ENCODE data around the gene GLDN. TPM values are rescaled to one million over a fixed set of nuclear protein-coding genes. Genes with fewer than 3 reads are reported as not detected.

GLDN gene
- total RNA-seq (2021) = 0.77 and 1.3 TPM in 2 replicates
- long read RNA-seq, partial matches to known transcripts = 0 of 1 reads
- long read RNA-seq, other reads (novel, unspliced or antisense) = 1 of 1 reads

GRCh38 chr15:51341366-51342226 lies at the start of gene GLDN:
GLDN (plus strand) TSS chr15:51341655; CDS start chr15:51341685, 30 bp downstream.
- H3K27me3 Mint-ChIP-seq (ENCODE audit: low read depth) = peaks cover 71% of the 10 kb centered on the region

More at GRCh38 chr15:51341366-51342226, at the start of gene GLDN:
- H2AK5ac ChIP-seq (ENCODE audit: insufficient read length, low read length) = no peak within 1 kb of the TSS
- H4K5ac ChIP-seq (ENCODE audit: insufficient read length, low read depth, low read length) = no peak within 1 kb of the TSS
- no peak within 1 kb of the TSS for H2BK120ac ChIP-seq (ENCODE audit: low read depth, low read length, poor library complexity, severe bottlenecking)
- no peak for TF ChIP-seq CTCF (conservative IDR thresholded peaks at IDR 0.05)
- Mint-ChIP-seq H3K9me3 (peaks cover 0 to 3% of the 10 kb centered on the region in 2 experiments; a peak in 1 of 5 replicates), H3K36me3 (ENCODE audit: insufficient read depth in 1 of 3, low read depth in 3 of 3) (no peaks in the 10 kb centered on the region; a peak in 1 of 7 replicates), H3K4me1 (peaks cover 5% of the 10 kb centered on the region in 2 experiments; a peak in 3 of 4 replicates), H3K27ac (no peak within 1 kb of the TSS), H3K4me3 (peak within 1 kb of the TSS; percentile 55 to 80)
- H2AFZ ChIP-seq (ENCODE audit: low read length) = no peak within 1 kb of the TSS
- H3K27ac ChIP-seq (ENCODE audit: insufficient read length, low read depth, low read length) = no peak within 1 kb of the TSS
- no peaks in the 10 kb centered on the region for H4K20me1 ChIP-seq (ENCODE audit: control insufficient read depth, insufficient read depth, insufficient read length)
- DNase-seq = peak; percentile 52
- H4K91ac ChIP-seq (ENCODE audit: insufficient read length, low read depth, low read length) = no peak within 1 kb of the TSS
- no peak within 1 kb of the TSS; the same call in 1 of the 2 replicates for H3K14ac ChIP-seq (ENCODE audit: insufficient read depth, low read length)
- H3K79me1 ChIP-seq (ENCODE audit: insufficient read depth, low read depth, low read length, poor library complexity, severe bottlenecking) = no peaks in the 10 kb centered on the region
- H3K23me2 ChIP-seq (ENCODE audit: insufficient read length, low read depth, low read length, poor library complexity, severe bottlenecking) = peaks cover 8% of the 10 kb centered on the region
- 0 out of 2 replicates have a peak within 1 kb of the TSS, but pooled peaks have one; percentile 37 for H2BK15ac ChIP-seq (ENCODE audit: low read depth, low read length)
- no CpG with 5 or more reads among the region's 76 CpGs for WGBS (ENCODE audit: extremely low coverage, insufficient read length, low lambda C conversion rate)
- no peak within 1 kb of the TSS for H2BK12ac ChIP-seq (ENCODE audit: insufficient read length, low read depth, low read length)
- H3K4me2 ChIP-seq (ENCODE audit: insufficient read depth, insufficient read length, low read length) = peak within 1 kb of the TSS; percentile 50
- no peak within 1 kb of the TSS for H4K8ac ChIP-seq (replicated peaks; ENCODE audit: insufficient read length, low read depth, low read length)
- H3K4ac ChIP-seq (ENCODE audit: low read depth, low read length) = no peak within 1 kb of the TSS
- no peaks in the 10 kb centered on the region for H3K9me3 ChIP-seq (ENCODE audit: control insufficient read depth, low read depth, low read length)
- H3K4me1 ChIP-seq (ENCODE audit: insufficient read depth, low read length) = no peaks in the 10 kb centered on the region
- no peak within 1 kb of the TSS for H2BK20ac ChIP-seq (ENCODE audit: low read depth, low read length, poor library complexity, severe bottlenecking)
- no peak within 1 kb of the TSS for H3K18ac ChIP-seq (ENCODE audit: insufficient read length, low read depth, low read length)
- H3T11ph ChIP-seq (ENCODE audit: low read length) = no peak within 1 kb of the TSS
- no peak within 1 kb of the TSS for H3K56ac ChIP-seq (ENCODE audit: insufficient read length, low read depth, low read length)
- peaks cover 21% of the 10 kb centered on the region; the same call in 1 of the 2 replicates for H3K27me3 ChIP-seq (ENCODE audit: insufficient read depth, low read length)
- no peaks in the 10 kb centered on the region for H3K79me2 ChIP-seq (ENCODE audit: insufficient read depth, low read length)
- no peak within 1 kb of the TSS for H2BK5ac ChIP-seq (ENCODE audit: insufficient read length, low read length)
- H3K23ac ChIP-seq (ENCODE audit: insufficient read length, low read depth, low read length) = no peak within 1 kb of the TSS
- no peak within 1 kb of the TSS for H3K9ac ChIP-seq (ENCODE audit: extremely low read depth, insufficient read length, low read length)
